NK-92 treated with Interleukin-12 subunit alpha and Interleukin-12 subunit beta, amount 100 ng/mL, for 24 hours (cell line): ENCODE results near the gene BLACAT1.
A peak's percentile ranks its signal among the peaks of the same experiment; 100 is the strongest.
"Not testable (repeated sequence)": the region's sequence is repeated elsewhere in the genome, so short reads cannot be mapped to it uniquely, and the experiment has no call there.

Source experiments
- DNase-seq: peaks from one replicate; lab custom pipeline; 2025; lab: John Stamatoyannopoulos, UW

Gene BLACAT1

DNA sequence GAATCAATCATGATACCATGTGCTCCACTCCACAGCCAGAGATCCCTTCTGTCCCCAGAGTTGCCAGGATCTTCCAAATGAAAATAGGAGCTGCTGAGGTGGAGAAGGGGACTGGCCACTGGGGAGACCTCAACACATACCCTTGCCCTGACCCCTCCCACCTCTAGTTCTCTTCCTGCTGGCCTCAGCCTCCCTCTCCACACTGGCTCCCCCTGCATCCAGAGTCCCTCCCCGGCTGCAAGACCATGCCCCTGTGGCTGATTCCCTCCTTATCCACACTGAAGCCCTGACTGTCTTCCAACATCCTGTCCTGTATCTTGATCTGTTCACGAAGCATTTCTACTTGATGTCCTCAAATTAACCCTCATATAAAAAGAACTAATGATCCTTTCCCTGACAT, 27.5 kb upstream of the BLACAT1 start:
- DNase-seq = no peak

GRCh38 chr1:205482587-205482986, 26.7 kb upstream of the BLACAT1 start:
- DNase-seq = not testable (repeated sequence)

DNA sequence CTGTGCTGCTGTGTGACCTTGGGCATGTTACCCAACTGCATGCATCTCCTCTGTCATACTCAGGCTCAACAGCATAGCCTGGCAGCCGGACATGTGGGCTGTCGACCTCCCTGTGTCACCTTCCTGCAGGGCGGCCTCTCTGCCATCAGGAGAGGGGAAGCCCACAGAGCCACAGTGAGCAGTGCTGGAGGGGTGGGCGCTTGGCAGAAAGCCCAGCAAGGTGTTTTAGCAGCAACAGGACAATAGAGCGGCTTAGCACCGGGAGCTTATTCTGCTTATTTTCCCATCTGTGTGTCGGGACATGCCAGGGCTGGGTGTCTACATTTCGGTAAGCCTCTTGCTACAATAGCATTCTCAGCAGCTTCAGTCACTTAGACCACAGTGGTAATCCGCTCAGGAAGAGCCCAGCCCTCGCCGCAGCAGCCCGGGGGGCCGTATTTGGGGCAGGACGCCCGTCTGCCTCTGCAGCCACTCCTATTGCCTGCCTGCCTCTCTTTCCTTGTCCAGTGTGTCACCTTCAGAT, 25.8 kb upstream of the BLACAT1 start:
- peak; percentile 73 for DNase-seq

DNA sequence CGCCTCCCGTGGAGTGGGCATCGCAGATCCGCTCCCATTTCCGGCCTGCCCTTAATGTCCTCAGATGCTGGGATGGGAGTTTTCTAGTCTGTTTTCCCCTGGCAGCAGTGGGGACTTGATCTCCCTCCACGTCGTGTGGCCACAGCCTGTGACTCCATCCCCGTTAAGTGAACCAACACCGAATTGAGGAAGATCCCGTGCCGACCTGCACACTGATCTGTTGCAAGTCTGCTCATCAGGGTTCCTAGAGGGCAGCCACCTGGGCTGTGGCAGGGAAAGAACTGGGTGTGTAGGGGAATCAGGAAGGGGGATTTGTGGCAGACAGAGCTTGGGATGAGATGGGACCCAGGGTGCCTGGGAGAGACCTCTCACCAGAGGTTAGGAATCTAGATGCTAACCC, 25.4 kb upstream of the BLACAT1 start:
- peak; percentile 61 for DNase-seq

GRCh38 chr1:205480349-205480985, 24.6 kb upstream of the BLACAT1 start:
- DNase-seq = peak; percentile 80

DNA sequence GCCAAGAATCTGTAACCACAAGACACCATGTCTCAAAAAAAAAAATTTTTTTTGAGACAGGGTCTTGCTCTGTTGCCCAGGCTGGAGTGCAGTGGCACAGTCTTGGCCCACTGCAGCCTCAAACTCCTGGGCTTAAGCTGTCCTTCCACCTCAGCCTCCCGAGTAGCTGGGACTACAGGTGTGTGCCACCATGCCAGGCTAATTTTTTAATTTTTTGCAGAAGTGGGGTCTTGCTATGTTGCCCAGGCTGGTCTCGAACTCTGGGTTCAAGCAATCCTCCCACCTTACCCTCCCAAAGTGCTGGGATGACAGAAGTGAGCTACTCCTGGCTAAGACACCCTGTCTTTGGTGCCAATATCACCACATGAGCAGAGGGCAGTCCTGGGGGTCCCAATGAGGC, 23.1 kb upstream of the BLACAT1 start:
- DNase-seq = not testable (repeated sequence)

GRCh38 chr1:205477759-205478247, 22.0 kb upstream of the BLACAT1 start:
- DNase-seq = no peak

- DNase-seq = no peak
These were observed 21.4 kb upstream of the BLACAT1 start for GRCh38 chr1:205477121-205477758.

DNA sequence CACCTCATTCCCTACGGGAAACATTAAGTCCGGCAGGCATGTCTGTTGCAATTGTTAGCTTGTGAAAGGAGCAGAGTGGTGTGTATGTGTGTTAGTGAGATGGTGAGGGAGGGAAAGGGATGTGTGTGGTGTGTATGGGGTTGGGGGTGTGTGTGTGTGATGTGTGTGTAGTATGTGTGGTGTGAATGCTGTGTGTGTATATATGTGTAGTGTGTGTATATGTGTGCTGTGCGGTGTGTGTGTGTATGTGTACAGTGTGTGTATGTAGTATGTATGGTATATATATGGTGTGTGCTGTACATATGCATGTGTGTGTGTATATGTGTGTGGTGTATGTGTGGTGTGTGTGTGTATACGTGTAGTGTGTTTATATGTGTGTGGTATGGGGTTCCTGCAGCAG, 20.8 kb upstream of the BLACAT1 start:
- no peak for DNase-seq

GRCh38 chr1:205475855-205476254, 20.0 kb upstream of the BLACAT1 start:
- no peak for DNase-seq

- no peak for DNase-seq
These were observed 18.7 kb upstream of the BLACAT1 start for GRCh38 chr1:205474571-205474970.

DNA sequence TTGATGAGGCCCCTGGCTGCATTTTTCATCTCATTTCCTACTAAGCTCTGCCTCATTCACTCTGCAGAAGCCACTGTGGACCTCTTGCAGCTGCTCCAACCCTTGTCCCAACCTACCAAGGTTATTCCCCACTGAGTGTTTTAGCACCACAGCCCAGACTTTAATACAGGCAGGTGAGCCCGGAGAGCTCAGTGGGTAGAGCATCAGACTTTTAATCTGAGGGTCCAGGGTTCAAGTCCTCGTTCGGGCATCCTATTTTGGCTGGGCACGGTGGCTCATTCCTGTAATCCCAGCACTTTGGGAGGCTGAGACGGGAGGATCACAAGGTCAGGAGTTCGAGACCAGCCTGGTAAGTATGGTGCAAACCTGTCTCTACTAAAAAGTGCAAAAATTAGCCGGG, 18.1 kb upstream of the BLACAT1 start:
- no peak for DNase-seq

DNA sequence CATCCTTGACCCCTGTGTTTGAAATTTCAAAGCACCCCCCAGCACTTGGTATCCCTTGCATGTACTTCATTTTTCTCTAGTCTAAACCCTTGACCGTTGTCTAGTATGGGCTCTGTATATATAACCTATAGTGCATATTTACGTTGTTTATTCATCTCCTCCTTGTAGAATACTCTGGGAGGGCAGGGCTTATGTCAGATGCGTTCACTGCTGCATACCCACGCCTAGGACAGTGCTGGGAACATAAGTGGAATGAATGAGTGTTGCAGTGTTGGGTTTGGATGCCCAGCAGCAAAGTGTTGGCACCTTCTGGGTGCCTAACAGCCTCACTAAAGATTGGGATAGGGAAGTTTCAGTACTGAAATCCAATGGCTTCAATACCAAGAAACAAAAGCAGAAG, 17.6 kb upstream of the BLACAT1 start:
- no peak for DNase-seq

DNA sequence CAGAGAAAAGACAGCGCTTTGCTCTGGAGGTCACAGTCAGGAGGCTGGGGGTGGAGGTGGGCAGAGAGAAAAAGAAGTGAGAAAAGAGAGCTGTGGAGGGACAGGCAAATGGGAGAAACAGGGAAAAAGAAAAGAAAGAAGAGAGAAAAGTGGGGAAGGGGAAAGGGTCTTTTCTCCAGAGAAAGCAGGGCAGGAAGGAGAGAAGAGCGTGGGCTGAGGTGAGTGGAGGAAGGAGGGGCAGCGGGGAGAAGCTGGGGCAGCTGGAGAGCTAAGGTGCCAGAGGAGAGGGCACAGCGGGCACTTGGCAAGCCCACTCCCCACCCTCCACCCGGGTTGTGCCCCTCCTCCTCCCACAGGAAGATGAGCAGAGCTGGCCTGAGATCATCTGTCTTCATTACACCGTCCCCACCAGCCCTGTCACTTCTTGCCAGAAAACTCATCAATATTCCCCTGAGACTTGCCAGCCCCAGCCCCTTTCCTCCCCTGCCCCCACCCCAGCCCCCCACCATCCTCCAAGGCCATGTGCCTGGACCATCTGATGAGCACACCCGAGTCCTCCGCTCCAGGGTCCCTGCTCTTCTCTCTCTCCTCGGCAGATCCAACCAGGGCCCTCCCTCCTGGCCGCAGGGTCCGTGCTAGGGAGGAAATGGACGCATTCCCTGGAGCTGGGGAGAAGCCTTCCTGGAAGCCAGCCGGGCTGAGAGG, 17.0 kb upstream of the BLACAT1 start:
- DNase-seq = no peak

DNA sequence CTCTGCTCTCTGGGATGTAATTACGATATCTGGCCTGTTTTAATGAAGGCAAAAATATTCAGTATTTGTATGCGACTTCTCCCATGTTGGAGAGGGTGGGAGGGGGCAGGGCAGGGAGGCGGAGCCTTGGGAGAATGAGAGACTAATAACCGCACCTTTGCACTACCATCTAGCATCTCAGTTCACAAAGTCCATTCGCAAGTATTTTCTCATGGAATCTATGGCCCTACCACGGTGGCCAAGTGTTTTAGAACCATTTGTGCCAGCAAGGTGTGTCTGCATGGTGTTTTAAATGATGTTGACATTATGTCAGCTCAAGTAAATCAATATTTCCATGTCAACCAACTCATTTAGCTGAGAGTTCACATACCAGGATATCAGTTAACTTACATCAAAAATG, 14.3 kb upstream of the BLACAT1 start:
- no peak for DNase-seq

DNA sequence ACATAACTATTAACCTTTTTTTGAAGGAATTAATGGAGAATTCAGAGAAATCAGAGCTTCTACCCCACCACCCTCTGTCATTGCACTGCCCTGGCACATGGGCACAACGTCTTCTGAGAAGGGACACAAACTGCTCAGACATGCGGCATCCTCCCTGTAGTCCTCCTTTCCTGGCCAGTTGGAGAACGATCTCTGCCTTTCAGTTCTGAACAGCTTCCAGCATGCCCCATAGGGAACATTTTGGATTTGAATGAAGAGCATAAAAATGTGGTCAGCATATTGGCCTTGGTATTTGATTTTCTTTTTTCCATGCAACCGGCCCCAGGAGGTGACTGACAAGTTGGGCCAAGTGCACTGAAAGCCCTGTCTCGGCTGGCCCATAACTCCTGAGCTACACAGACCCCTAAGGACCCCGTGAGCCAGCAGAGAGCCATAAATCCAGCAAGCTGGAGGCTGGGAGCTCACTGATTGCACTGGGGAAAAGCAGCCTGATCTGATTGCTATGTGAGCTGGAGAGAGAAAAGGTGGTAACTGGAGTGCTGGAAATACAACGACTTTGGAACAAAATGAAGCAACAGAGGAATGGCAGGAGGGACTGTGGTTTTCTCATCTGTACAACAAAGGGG, 10.9 kb upstream of the BLACAT1 start:
- DNase-seq = no peak

GRCh38 chr1:205465392-205465791, 9.5 kb upstream of the BLACAT1 start:
- DNase-seq = no peak

- DNase-seq = no peak
These were observed 3.1 kb upstream of the BLACAT1 start for GRCh38 chr1:205458777-205459566.

GRCh38 chr1:205456868-205457745, 1.3 kb upstream of the BLACAT1 start:
- no peak for DNase-seq

DNA sequence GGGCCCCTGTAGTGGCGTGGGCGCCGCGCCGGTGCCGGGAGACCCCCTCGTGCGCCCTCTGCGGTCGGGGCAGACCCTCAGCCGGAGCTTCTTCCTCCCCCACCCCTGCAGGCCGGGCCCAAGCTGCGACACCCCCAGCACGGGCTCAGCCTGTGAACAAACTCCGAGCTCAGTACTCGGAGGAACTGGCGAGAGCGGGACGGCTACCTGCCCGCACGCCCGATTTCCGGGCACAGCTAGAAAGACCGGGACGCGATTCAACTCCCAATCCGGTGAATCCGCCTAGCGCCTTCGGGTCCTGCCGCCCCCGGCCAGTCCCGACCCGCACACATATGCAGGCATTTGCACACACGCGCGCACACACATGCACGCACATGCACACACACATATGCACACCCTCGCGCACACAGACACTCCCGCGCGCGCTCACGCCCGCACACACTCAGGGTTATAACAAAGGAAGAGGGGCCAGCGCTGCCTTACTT, 580 bp upstream of the BLACAT1 start:
- no peak for DNase-seq
